SK-N-SH (cell line): ENCODE measurements around the gene CASP14. TPM values are rescaled to one million over a fixed set of nuclear protein-coding genes. Genes with fewer than 3 reads are reported as not detected.

ENCODE experiments used
- CTCF ChIA-PET: fragments of 300-600, 350-600 bp; formaldehyde crosslinking; extraction: SDS; loops from one replicate; lab custom pipeline; 2021; lab: Yijun Ruan, JAX
- POLR2A ChIA-PET: fragments of 350-600 bp; sonication (Branson Sonifier 250); formaldehyde crosslinking; extraction: SDS; loops from one replicate; lab custom pipeline; 2020; ENCODE audit warnings: antibody characterized with exemption, inconsistent platforms; lab: Yijun Ruan, JAX
- DNase-seq: peaks from one replicate; pipeline ENCODE4 v3.0.0; 2012
- H2AFZ ChIP-seq: fragments of 200-600 bp; sonication (generic); 2 replicates; pipeline ENCODE4 v1.8.1; 2016; ENCODE audit warnings: antibody characterized with exemption, mild to moderate bottlenecking, low read depth
- H3F3A ChIP-seq: fragments of 200-600 bp; sonication (generic); replicated peaks from 2 replicates; pipeline ENCODE3; 2016; ENCODE audit warnings: antibody characterized with exemption, mild to moderate bottlenecking; ENCODE audit not compliant: insufficient read depth
- H3K27ac ChIP-seq, 2 experiments: fragments of 200-500 bp in 1 of 2; fragments of 200-600 bp in 1 of 2; sonication (Bioruptor generic) in 1 of 2; sonication (generic), shearing (Covaris generic) in 1 of 2; 2 replicates each; pipeline versions ENCODE4 v1.5.1 to v1.6.1; 2014 to 2016; ENCODE audit warnings: low read depth in 2 of 2, inconsistent platforms in 1 of 2, low read length in 1 of 2, mild to moderate bottlenecking in 1 of 2, mixed read lengths in 1 of 2
- H3K27me3 ChIP-seq: fragments of 200-600 bp; sonication (generic), shearing (Covaris generic); 2 replicates; pipeline ENCODE4 v1.6.1; 2016; ENCODE audit warnings: mixed run types; ENCODE audit not compliant: insufficient read depth
- H3K36me3 ChIP-seq, 2 experiments: fragments of 200-500 bp in 1 of 2; fragments of 200-600 bp in 1 of 2; sonication (Bioruptor generic) in 1 of 2; sonication (generic) in 1 of 2; replicated peaks in 1 of 2; 2 replicates each; pipeline versions ENCODE3 to v1.5.1; 2014 to 2016; ENCODE audit warnings: low read length in 1 of 2, mild to moderate bottlenecking in 1 of 2; ENCODE audit not compliant: insufficient read depth in 2 of 2, control insufficient read depth in 1 of 2
- H3K4me1 ChIP-seq, 2 experiments: fragments of 200-500 bp in 1 of 2; fragments of 200-600 bp in 1 of 2; sonication (Bioruptor generic) in 1 of 2; sonication (generic), shearing (Covaris generic) in 1 of 2; 2 replicates each; pipeline versions ENCODE4 v1.5.1 to v1.6.1; 2014 to 2016; ENCODE audit warnings: low read depth in 1 of 2, low read length in 1 of 2, mixed run types in 1 of 2; ENCODE audit not compliant: insufficient read depth in 2 of 2, control insufficient read depth in 1 of 2
- H3K4me2 ChIP-seq: fragments of 200-600 bp; sonication (generic), shearing (Covaris generic); 2 replicates; pipeline ENCODE4 v1.6.1; 2017; ENCODE audit warnings: mixed run types
- H3K4me3 ChIP-seq, 2 experiments: fragments of 200-500 bp in 1 of 2; fragments of 200-600 bp in 1 of 2; sonication (Bioruptor generic) in 1 of 2; sonication (generic), shearing (Covaris generic) in 1 of 2; 2 replicates each; pipeline versions ENCODE4 v1.5.1 to v1.8.1; 2014 to 2016; ENCODE audit warnings: low read depth in 2 of 2, inconsistent platforms in 1 of 2, low read length in 1 of 2, mild to moderate bottlenecking in 1 of 2, mixed read lengths in 1 of 2, moderate library complexity in 1 of 2
- H3K79me2 ChIP-seq: fragments of 200-600 bp; sonication (generic); 2 replicates; pipeline ENCODE4 v1.8.1; 2017; ENCODE audit warnings: mild to moderate bottlenecking; ENCODE audit not compliant: insufficient read depth
- H3K9ac ChIP-seq: fragments of 200-600 bp; sonication (generic); 2 replicates; pipeline ENCODE4 v1.6.1; 2017; ENCODE audit warnings: mixed run types
- H3K9me2 ChIP-seq: fragments of 200-600 bp; sonication (generic); 2 replicates; pipeline ENCODE4 v1.6.1; 2017; ENCODE audit warnings: mixed run types
- H3K9me3 ChIP-seq: fragments of 200-600 bp; sonication (generic); 2 replicates; pipeline ENCODE4 v1.6.1; 2017; ENCODE audit warnings: mixed run types, mild to moderate bottlenecking, moderate library complexity
- H4K20me1 ChIP-seq: fragments of 200-600 bp; sonication (generic); 2 replicates; pipeline ENCODE4 v1.6.1; 2017; ENCODE audit warnings: mild to moderate bottlenecking, mixed run types; ENCODE audit not compliant: insufficient read depth
- ELF1 ChIP-seq: IDR thresholded peaks from 2 replicates; pipeline ENCODE4 v1.4.0; 2012
- EP300 ChIP-seq, 2 experiments: IDR thresholded peaks; 2 replicates each; pipeline versions ENCODE4 v1.4.0 to v1.6.1; 2012; ENCODE audit warnings: borderline replicate concordance in 1 of 2, low read depth in 1 of 2, low read length in 1 of 2
- GABPA ChIP-seq: IDR thresholded peaks from 2 replicates; pipeline ENCODE4 v1.4.0; 2012; ENCODE audit warnings: low read depth, mild to moderate bottlenecking
- JUND ChIP-seq: IDR thresholded peaks from 2 replicates; pipeline ENCODE4 v1.4.0; 2012
- MEF2A ChIP-seq: IDR thresholded peaks from 2 replicates; pipeline ENCODE4 v1.4.0; 2012; ENCODE audit warnings: low read depth, borderline replicate concordance
- MXI1 ChIP-seq: IDR thresholded peaks from 2 replicates; pipeline ENCODE4 v1.6.1; 2012; ENCODE audit warnings: mild to moderate bottlenecking, low read depth, low read length, improper control_type of control experiment
- NFIC ChIP-seq: IDR thresholded peaks from 2 replicates; pipeline ENCODE4 v1.4.0; 2012; ENCODE audit warnings: borderline replicate concordance
- RAD21 ChIP-seq: IDR thresholded peaks from 2 replicates; pipeline ENCODE4 v1.6.1; 2012; ENCODE audit warnings: mild to moderate bottlenecking, low read length
- RCOR1 ChIP-seq: fragments of 150-350 bp; IDR thresholded peaks from 2 replicates; pipeline ENCODE4 v1.6.1; 2017; ENCODE audit warnings: antibody characterized with exemption, low read length
- RFX5 ChIP-seq: IDR thresholded peaks from 2 replicates; pipeline ENCODE4 v1.6.1; 2012; ENCODE audit warnings: mild to moderate bottlenecking, improper control_type of control experiment, low read length
- RXRA ChIP-seq: IDR thresholded peaks from 2 replicates; pipeline ENCODE4 v1.4.0; 2012; ENCODE audit warnings: low read depth, mild to moderate bottlenecking, borderline replicate concordance
- SIN3A ChIP-seq: IDR thresholded peaks from 2 replicates; pipeline ENCODE4 v1.6.1; 2012; ENCODE audit warnings: low read depth, mild to moderate bottlenecking, low read length, moderate library complexity, borderline replicate concordance
- TEAD4 ChIP-seq: IDR thresholded peaks from 2 replicates; pipeline ENCODE4 v1.4.0; 2012; ENCODE audit warnings: mild to moderate bottlenecking, borderline replicate concordance; ENCODE audit not compliant: insufficient read depth
- YY1 ChIP-seq: IDR thresholded peaks from 2 replicates; pipeline ENCODE4 v1.4.0; 2012; ENCODE audit warnings: low read depth, mild to moderate bottlenecking
- WGBS: methylation state at CpG from one replicate; pipeline ENCODE4 v1.1.6; 2017; ENCODE audit warnings: low lambda C conversion rate; 5-methylcytosine and 5-hydroxymethylcytosine counted together
- polyA plus RNA-seq, 3 experiments: library from polyadenylated mRNA; depleted of rRNA; stranded (reverse); fragments of >200 nt; gene quantifications; 2 replicates each; pipeline ENCODE4 v1.2.3, GENCODE V29; 2012
- TF ChIP-seq, protein P1 (sequence below): IDR thresholded peaks from 2 replicates; pipeline ENCODE4; 2012

CASP14 gene
- polyA plus RNA-seq, 1 of the 3 experiments (the other 2 are of a cell fraction): not detected

DNA sequence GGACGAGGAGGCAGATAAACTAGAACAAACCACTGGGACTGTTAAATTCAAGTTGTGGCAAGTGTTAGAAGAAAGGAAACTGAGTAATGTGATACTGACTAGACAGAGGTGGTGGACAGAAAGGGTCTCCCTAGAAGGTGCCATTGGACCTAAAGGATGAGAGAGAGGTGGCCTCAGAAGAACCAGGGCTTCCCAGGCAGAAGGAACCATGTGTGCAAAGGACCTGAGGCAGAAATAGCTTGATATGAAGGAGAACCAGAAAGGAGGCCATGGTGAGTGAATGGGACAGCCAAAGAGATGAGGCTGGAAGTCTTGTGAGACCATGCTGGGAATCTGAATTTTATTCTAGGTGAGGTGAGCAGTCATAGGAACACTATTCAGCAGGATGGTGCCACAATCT, 55.1 kb downstream of the CASP14 start:
- POLR2A ChIA-PET: no interaction called here
- no peak overlapping the region for H3K4me2 ChIP-seq

DNA sequence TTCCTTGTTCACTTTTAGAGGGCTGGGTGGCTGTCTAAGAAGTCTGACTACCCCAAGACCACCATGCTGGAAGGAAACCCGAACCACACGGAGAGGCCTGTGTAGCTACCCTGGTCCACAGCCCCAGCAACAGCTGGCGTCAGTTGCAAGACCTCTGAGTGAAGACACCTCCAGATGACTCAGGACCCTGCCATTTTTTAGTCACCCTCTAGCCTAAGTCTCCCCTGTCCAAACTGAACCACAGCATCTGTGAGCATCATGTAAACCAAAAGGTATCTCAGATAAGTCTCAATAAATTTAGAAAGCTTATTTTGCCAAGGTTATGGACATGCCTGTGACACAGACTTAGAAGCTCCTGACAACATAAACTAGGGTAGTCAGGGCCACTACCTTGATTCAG, 55.8 kb downstream of the CASP14 start:
- CTCF ChIA-PET: interaction anchor here (3.2 kb wide), 1 partner anchor 13 kb away, joined by 13 read pairs; no protein-coding TSS in a partner anchor
- Histone ChIP-seq H3K4me1 (peaks cover 0 to 9% of the 10 kb centered on the region in 2 experiments; a peak in 1 of 4 replicates), H2AFZ (no peak overlapping the region), H3K36me3 (peaks cover 2 to 10% of the 10 kb centered on the region in 2 experiments), H3K27me3 (no peaks in the 10 kb centered on the region), H3F3A (no peaks in the 10 kb centered on the region), H3K9me3 (no peaks in the 10 kb centered on the region), H3K9ac (no peak overlapping the region), H4K20me1 (no peaks in the 10 kb centered on the region), H3K9me2 (no peaks in the 10 kb centered on the region), H3K4me3 (no peak overlapping the region), H3K79me2 (peaks cover 26% of the 10 kb centered on the region), H3K27ac (no peak overlapping the region), H3K4me2 (no peak overlapping the region)
- TF ChIP-seq RAD21: no peak
- TF ChIP-seq YY1: no peak
- TF ChIP-seq EP300 (IDR thresholded peaks at IDR 0.05; ENCODE audit: borderline replicate concordance in 1 of 2, low read depth in 1 of 2, low read length in 1 of 2): no peak
- no peak for TF ChIP-seq NFIC
- no peak for TF ChIP-seq GABPA
- TF ChIP-seq, protein P1, sequence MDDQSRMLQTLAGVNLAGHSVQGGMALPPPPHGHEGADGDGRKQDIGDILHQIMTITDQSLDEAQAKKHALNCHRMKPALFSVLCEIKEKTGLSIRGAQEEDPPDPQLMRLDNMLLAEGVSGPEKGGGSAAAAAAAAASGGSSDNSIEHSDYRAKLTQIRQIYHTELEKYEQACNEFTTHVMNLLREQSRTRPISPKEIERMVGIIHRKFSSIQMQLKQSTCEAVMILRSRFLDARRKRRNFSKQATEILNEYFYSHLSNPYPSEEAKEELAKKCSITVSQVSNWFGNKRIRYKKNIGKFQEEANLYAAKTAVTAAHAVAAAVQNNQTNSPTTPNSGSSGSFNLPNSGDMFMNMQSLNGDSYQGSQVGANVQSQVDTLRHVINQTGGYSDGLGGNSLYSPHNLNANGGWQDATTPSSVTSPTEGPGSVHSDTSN: no peak
- no peak for TF ChIP-seq ELF1
- TF ChIP-seq JUND: no peak
- POLR2A ChIA-PET: interaction anchor here (0.6 kb wide), 1 partner anchor 273 kb away, joined by 3 read pairs; no protein-coding TSS in a partner anchor
- 20% methylated on average over 2 of the region's 3 CpGs for WGBS
- no peak for DNase-seq

More for the DNA sequence above, 55.1 kb downstream of the CASP14 start:
- H3K79me2 ChIP-seq: peaks cover 22% of the 10 kb centered on the region
- no peak overlapping the region for H3K27ac ChIP-seq
- no peak for TF ChIP-seq RXRA
- no peak for TF ChIP-seq RFX5
- TF ChIP-seq MXI1: no peak
- no peak for TF ChIP-seq JUND
- TF ChIP-seq RAD21: no peak
- TF ChIP-seq RCOR1: no peak
- TF ChIP-seq, protein P1: no peak
- TF ChIP-seq TEAD4: no peak
- no peak for TF ChIP-seq MEF2A
- TF ChIP-seq SIN3A: no peak
- WGBS: 0% methylated on average over 1 of the region's 1 CpG
- no peaks in the 10 kb centered on the region for H3K9me3 ChIP-seq
- DNase-seq: no peak
- peaks cover 0 to 9% of the 10 kb centered on the region in 2 experiments; a peak in 1 of 4 replicates for H3K4me1 ChIP-seq
- no peaks in the 10 kb centered on the region for H3K9me2 ChIP-seq
- H3K36me3 ChIP-seq: peaks cover 2 to 4% of the 10 kb centered on the region in 2 experiments
- H3F3A ChIP-seq: no peaks in the 10 kb centered on the region
- H3K9ac ChIP-seq: no peak overlapping the region
- no peaks in the 10 kb centered on the region for H4K20me1 ChIP-seq
- H3K27me3 ChIP-seq: peaks cover under 1% of the 10 kb centered on the region; the same call in 1 of the 2 replicates
- H3K4me3 ChIP-seq: no peak overlapping the region
- CTCF ChIA-PET: interaction anchor here (3.2 kb wide), 1 partner anchor 12 kb away, joined by 13 read pairs; no protein-coding TSS in a partner anchor
- no peak overlapping the region for H2AFZ ChIP-seq
